ENCODE results near the gene DEPDC7. TPM values are rescaled to one million over a fixed set of nuclear protein-coding genes. Genes with fewer than 3 reads are reported as not detected.

The DEPDC7 gene
- total RNA-seq, 1 donor from 2014 or later, result 1.6 TPM

- DNase-seq (ENCODE audit: low read depth), result no peak
- Histone ChIP-seq H3K36me3 (ENCODE audit: control insufficient read depth, insufficient read depth, low read length) (no peaks in the 10 kb centered on the region), H3K4me3 (ENCODE audit: low read depth, low read length) (no peak overlapping the region), H3K27me3 (ENCODE audit: control insufficient read depth, insufficient read depth, low read length) (no peaks in the 10 kb centered on the region)
- TF ChIP-seq CTCF (IDR thresholded peaks at IDR 0.05; ENCODE audit: insufficient read depth, low read length, severe bottlenecking), result no peak
- FAIRE-seq, result no peak
Measured at GRCh38 chr11:33001281-33001680, 14.4 kb upstream of the DEPDC7 start.

DNA sequence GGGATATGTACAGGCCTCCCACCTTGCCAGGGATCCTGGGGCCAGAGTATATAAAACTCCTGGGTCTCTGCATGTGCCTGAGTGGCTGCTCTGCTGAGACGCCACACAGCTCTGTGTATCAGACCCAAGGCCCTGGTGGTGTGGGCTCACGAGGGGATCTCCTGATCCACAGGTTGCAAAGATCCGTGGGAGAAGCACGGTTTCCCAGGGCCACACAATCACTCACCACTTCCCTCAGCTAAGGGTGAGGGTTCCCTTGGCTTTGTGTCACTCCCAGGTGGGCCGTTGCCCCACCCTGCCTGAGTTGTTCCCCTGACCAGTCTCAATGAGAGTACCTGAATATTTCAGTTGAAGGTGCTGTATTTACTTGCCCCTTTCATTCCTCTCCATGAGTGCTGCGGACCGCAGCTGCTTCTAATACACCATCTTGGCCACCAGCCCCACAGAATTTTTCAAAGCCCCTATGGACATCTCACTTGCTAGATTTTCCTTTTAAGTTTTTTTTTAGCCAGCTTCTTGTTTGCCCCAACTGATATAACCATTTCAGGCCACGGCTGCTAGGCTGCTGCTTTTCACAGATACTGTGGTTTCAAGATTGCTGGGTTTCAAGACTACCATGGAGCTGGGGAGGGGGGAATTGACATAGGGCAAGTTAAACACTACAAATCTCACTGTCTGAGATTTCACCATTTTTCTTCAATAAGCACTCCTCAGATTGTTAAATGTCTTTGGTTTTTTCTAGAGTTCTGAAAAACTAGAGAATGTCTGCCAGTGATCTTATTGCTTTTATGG lies 13.7 kb upstream of the DEPDC7 start:
- no peaks in the 10 kb centered on the region for H3K36me3 ChIP-seq (ENCODE audit: control insufficient read depth, insufficient read depth, low read length)
- DNase-seq (ENCODE audit: low read depth) (no peak), FAIRE-seq (no peak)
- H3K4me3 ChIP-seq (ENCODE audit: low read depth, low read length), result no peak overlapping the region
- H3K27me3 ChIP-seq (ENCODE audit: control insufficient read depth, insufficient read depth, low read length), result no peaks in the 10 kb centered on the region
- no peak for TF ChIP-seq CTCF (IDR thresholded peaks at IDR 0.05; ENCODE audit: insufficient read depth, low read length, severe bottlenecking)

GRCh38 chr11:33005175-33005574 lies 10.5 kb upstream of the DEPDC7 start:
- no peaks in the 10 kb centered on the region for H3K36me3 ChIP-seq (ENCODE audit: control insufficient read depth, insufficient read depth, low read length)
- no peak overlapping the region for H3K4me3 ChIP-seq (ENCODE audit: low read depth, low read length)
- no peak for DNase-seq (ENCODE audit: low read depth)
- TF ChIP-seq CTCF (IDR thresholded peaks at IDR 0.05; ENCODE audit: insufficient read depth, low read length, severe bottlenecking), result no peak
- H3K27me3 ChIP-seq (ENCODE audit: control insufficient read depth, insufficient read depth, low read length), result no peaks in the 10 kb centered on the region
- FAIRE-seq, result no peak

DNA sequence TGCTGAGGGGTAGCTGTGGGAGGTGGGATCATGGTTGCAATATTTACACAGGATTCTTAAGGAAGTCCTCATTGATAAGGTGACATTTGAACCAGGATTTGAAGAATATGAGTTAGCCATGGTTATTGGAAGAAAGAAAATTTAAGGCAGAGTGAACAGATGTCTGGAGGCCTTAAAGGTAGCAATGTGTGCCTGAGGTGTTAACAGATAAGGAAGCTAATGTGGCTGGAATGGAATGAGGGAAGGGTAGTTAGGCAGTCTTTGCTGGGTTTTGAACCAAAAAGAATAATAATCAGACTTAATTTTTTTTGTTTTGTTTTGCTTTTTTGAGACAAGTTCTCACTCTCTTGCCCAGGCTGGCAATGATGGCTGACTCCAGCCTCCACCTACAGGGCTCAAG lies 9.7 kb upstream of the DEPDC7 start:
- no peak for TF ChIP-seq CTCF (IDR thresholded peaks at IDR 0.05; ENCODE audit: insufficient read depth, low read length, severe bottlenecking)
- FAIRE-seq (no peak), DNase-seq (ENCODE audit: low read depth) (no peak)
- no peaks in the 10 kb centered on the region for H3K36me3 ChIP-seq (ENCODE audit: control insufficient read depth, insufficient read depth, low read length)
- H3K27me3 ChIP-seq (ENCODE audit: control insufficient read depth, insufficient read depth, low read length), result no peaks in the 10 kb centered on the region
- no peak overlapping the region for H3K4me3 ChIP-seq (ENCODE audit: low read depth, low read length)

DNA sequence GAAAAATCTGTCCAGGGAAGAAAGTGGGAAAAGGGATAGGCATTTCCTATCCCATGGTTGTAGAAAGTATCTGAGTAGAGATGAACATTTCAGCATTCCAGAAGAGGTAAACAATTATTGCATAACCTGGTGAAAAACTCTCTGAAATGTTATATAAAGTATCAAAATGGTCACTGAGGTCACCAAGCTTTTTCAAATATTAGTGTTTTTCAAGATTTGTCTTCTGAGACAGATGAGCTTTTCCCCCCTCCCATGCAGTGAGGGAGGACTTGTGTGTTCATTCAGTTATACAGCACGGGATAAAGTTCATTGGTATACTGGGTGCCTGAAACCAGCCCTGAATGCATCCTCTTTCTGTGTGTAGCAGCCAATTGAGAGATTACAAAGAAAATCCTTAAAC lies 1.9 kb upstream of the DEPDC7 start:
- no peak for TF ChIP-seq CTCF (IDR thresholded peaks at IDR 0.05; ENCODE audit: insufficient read depth, low read length, severe bottlenecking)
- no peaks in the 10 kb centered on the region for H3K36me3 ChIP-seq (ENCODE audit: control insufficient read depth, insufficient read depth, low read length)
- H3K27me3 ChIP-seq (ENCODE audit: control insufficient read depth, insufficient read depth, low read length), result no peaks in the 10 kb centered on the region
- no peak for FAIRE-seq
- DNase-seq (ENCODE audit: low read depth), result no peak
- no peak overlapping the region for H3K4me3 ChIP-seq (ENCODE audit: low read depth, low read length)

GRCh38 chr11:33016654-33017053 lies 976 bp downstream of the DEPDC7 start:
- Histone ChIP-seq H3K4me3 (ENCODE audit: low read depth, low read length) (no peak overlapping the region), H3K36me3 (ENCODE audit: control insufficient read depth, insufficient read depth, low read length) (no peaks in the 10 kb centered on the region), H3K27me3 (ENCODE audit: control insufficient read depth, insufficient read depth, low read length) (no peaks in the 10 kb centered on the region)
- DNase-seq (ENCODE audit: low read depth) (peak; percentile 16), FAIRE-seq (no peak)
- TF ChIP-seq CTCF (IDR thresholded peaks at IDR 0.05; ENCODE audit: insufficient read depth, low read length, severe bottlenecking), result no peak

All from bronchial epithelial cell (primary cell).